Measurements from ENCODE around the gene EMD. TPM values are rescaled to one million over a fixed set of nuclear protein-coding genes. Genes with fewer than 3 reads are reported as not detected.

EMD gene
- total RNA-seq, 4 donors from 2014 or later = 36.5 to 71.6 (median 57.2) TPM

- no peak for TF ChIP-seq POLR2A (IDR thresholded peaks at IDR 0.05)
- TF ChIP-seq, protein P1, sequence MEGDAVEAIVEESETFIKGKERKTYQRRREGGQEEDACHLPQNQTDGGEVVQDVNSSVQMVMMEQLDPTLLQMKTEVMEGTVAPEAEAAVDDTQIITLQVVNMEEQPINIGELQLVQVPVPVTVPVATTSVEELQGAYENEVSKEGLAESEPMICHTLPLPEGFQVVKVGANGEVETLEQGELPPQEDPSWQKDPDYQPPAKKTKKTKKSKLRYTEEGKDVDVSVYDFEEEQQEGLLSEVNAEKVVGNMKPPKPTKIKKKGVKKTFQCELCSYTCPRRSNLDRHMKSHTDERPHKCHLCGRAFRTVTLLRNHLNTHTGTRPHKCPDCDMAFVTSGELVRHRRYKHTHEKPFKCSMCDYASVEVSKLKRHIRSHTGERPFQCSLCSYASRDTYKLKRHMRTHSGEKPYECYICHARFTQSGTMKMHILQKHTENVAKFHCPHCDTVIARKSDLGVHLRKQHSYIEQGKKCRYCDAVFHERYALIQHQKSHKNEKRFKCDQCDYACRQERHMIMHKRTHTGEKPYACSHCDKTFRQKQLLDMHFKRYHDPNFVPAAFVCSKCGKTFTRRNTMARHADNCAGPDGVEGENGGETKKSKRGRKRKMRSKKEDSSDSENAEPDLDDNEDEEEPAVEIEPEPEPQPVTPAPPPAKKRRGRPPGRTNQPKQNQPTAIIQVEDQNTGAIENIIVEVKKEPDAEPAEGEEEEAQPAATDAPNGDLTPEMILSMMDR (IDR thresholded peaks at IDR 0.05) = no peak
- Histone ChIP-seq H3K27me3 (no peaks in the 10 kb centered on the region), H3K4me3 (replicated peaks in 1 of 3) (no peak overlapping the region), H3K36me3 (peaks cover 61 to 65% of the 10 kb centered on the region in 2 donors), H3K9me3 (no peaks in the 10 kb centered on the region), H3K4me1 (no peaks in the 10 kb centered on the region), H3K27ac (no peak overlapping the region)
- WGBS, 2 donors = 90% methylated on average over 8 of the region's 13 CpGs; no CpG with 5 or more reads in 1 of the 2 donors
- DNase-seq = no peak
- intact Hi-C loops (cut with DNase I) = no loop called here
Observed at GRCh38 chrX:154356596-154356995, 22.5 kb upstream of the EMD start.

DNA sequence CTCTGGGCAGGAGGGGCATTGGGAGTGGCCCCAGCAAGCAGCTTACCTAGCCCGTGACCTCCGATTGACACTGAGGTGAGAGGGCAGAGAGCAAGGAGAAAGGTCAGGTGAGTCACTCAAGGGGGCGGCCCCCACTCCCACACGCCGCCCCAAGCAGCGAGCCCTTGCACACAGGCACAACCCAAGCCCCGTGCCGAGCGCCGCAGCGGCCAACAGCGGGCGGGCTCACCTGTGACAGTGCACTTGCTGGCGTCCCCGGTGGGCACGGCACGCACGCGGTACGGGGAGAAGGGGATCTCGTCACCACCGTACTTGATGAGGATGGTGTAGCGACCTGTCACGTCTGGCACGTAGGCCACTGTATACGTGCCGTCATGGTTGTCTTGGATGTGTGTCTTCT is 21.9 kb upstream of the EMD start:
- Histone ChIP-seq H3K4me1 (no peaks in the 10 kb centered on the region), H3K9me3 (no peaks in the 10 kb centered on the region), H3K27ac (no peak overlapping the region), H3K36me3 (peaks cover 66% of the 10 kb centered on the region in 2 donors), H3K27me3 (no peaks in the 10 kb centered on the region), H3K4me3 (replicated peaks in 1 of 3) (no peak overlapping the region)
- TF ChIP-seq, protein P1 (IDR thresholded peaks at IDR 0.05) = no peak
- TF ChIP-seq POLR2A (IDR thresholded peaks at IDR 0.05) = no peak
- no CpG with 5 or more reads among the region's 27 CpGs for WGBS, 2 donors
- intact Hi-C loops (cut with DNase I) = no loop called here
- DNase-seq = no peak

GRCh38 chrX:154358011-154358410 is 21.1 kb upstream of the EMD start:
- no peaks in the 10 kb centered on the region for H3K27me3 ChIP-seq
- no peaks in the 10 kb centered on the region for H3K4me1 ChIP-seq
- no peak for DNase-seq
- H3K9me3 ChIP-seq = no peaks in the 10 kb centered on the region
- peaks cover 66 to 74% of the 10 kb centered on the region in 2 donors for H3K36me3 ChIP-seq
- 82% methylated on average over 10 of the region's 11 CpGs; no CpG with 5 or more reads in 1 of the 2 donors for WGBS, 2 donors
- no peak for TF ChIP-seq POLR2A (IDR thresholded peaks at IDR 0.05)
- TF ChIP-seq, protein P1 (IDR thresholded peaks at IDR 0.05) = no peak
- no peak overlapping the region for H3K27ac ChIP-seq
- no peak overlapping the region for H3K4me3 ChIP-seq (replicated peaks in 1 of 3)
- intact Hi-C loops (cut with DNase I) = no loop called here

- TF ChIP-seq, protein P1 (IDR thresholded peaks at IDR 0.05) = no peak
- TF ChIP-seq POLR2A (IDR thresholded peaks at IDR 0.05) = no peak
- WGBS, 2 donors = 100% methylated on average over 1 to 2 of the region's 6 CpGs
- Histone ChIP-seq H3K27me3 (no peaks in the 10 kb centered on the region), H3K27ac (no peak overlapping the region), H3K9me3 (no peaks in the 10 kb centered on the region), H3K4me1 (no peaks in the 10 kb centered on the region), H3K36me3 (peaks cover 60 to 72% of the 10 kb centered on the region in 2 donors), H3K4me3 (replicated peaks in 1 of 3) (no peak overlapping the region)
- no peak for DNase-seq
- intact Hi-C loops (cut with DNase I) = no loop called here
Observed at GRCh38 chrX:154358829-154359228, 20.3 kb upstream of the EMD start.

GRCh38 chrX:154359362-154360154 is 19.5 kb upstream of the EMD start:
- TF ChIP-seq, protein P1 (IDR thresholded peaks at IDR 0.05) = no peak
- no peaks in the 10 kb centered on the region for H3K27me3 ChIP-seq
- intact Hi-C loops (cut with DNase I) = no loop called here
- peaks cover 64 to 69% of the 10 kb centered on the region in 2 donors for H3K36me3 ChIP-seq
- no peaks in the 10 kb centered on the region for H3K9me3 ChIP-seq
- no peak overlapping the region for H3K4me3 ChIP-seq (replicated peaks in 1 of 3)
- H3K4me1 ChIP-seq = no peaks in the 10 kb centered on the region
- DNase-seq = no peak
- WGBS, 2 donors = 60% methylated on average over 1 of the region's 41 CpGs; no CpG with 5 or more reads in 1 of the 2 donors
- H3K27ac ChIP-seq = no peak overlapping the region

Measured in thyroid gland (tissue), 4 donors.